Thoracic aorta (tissue), 2 donors: ENCODE measurements around the gene HDAC4. TPM values are rescaled to one million over a fixed set of nuclear protein-coding genes. Genes with fewer than 3 reads are reported as not detected.

Source experiments
- ATAC-seq: fragments of 150-250 bp; one replicate; pipeline ENCODE4 v1.8.0; 2017; ENCODE audit warnings: low read depth; ENCODE audit not compliant: insufficient number of reproducible peaks, low FRiP score
- DNase-seq: peaks from one replicate; pipeline ENCODE4 v3.0.0-alpha.2; 2020; ENCODE audit warnings: low spot score
- H3K27ac ChIP-seq, 2 donors: fragments of 200-600 bp; sonication (generic); 1 replicate in 1 of 2; 2 replicates in 1 of 2; pipeline ENCODE4 v1.5.1; 2016; ENCODE audit warnings: mild to moderate bottlenecking in 2 of 2, moderate library complexity in 2 of 2
- H3K27me3 ChIP-seq: fragments of 200-600 bp; sonication (generic); replicated peaks from 2 replicates; pipeline ENCODE4 v1.6.0; 2016; ENCODE audit warnings: mild to moderate bottlenecking; ENCODE audit not compliant: insufficient read depth
- H3K36me3 ChIP-seq: fragments of 200-600 bp; sonication (generic); one replicate; pipeline ENCODE4 v1.5.1; 2016
- H3K4me1 ChIP-seq, 2 donors: fragments of 200-600 bp; sonication (generic); 1 replicate in 1 of 2; 2 replicates in 1 of 2; pipeline versions ENCODE4 v1.5.1 to v1.6.0; 2016; ENCODE audit warnings: low read depth in 2 of 2, mild to moderate bottlenecking in 1 of 2; ENCODE audit not compliant: control insufficient read depth in 1 of 2
- H3K4me3 ChIP-seq: fragments of 200-600 bp; sonication (generic); 2 replicates; pipeline ENCODE4 v1.5.1; 2016; ENCODE audit warnings: mild to moderate bottlenecking
- H3K9me3 ChIP-seq: fragments of 200-600 bp; sonication (generic); 2 replicates; pipeline ENCODE4 v1.5.1; 2016
- CTCF ChIP-seq: fragments of 200-600 bp; sonication (generic); IDR thresholded peaks from one replicate; pipeline ENCODE4 v1.5.1; 2019; ENCODE audit warnings: antibody characterized with exemption
- total RNA-seq, 2 donors: library from RNA; depleted of rRNA; stranded (reverse); fragments of >200 nt; gene quantifications; one replicate each; pipeline versions ENCODE4 v1.1.0 to v1.2.3, GENCODE V29; 2016

Gene HDAC4
- total RNA-seq, 2 donors from 2014 or later, result 79.2 to 163 TPM

- H3K27ac ChIP-seq, result peak overlapping the region in 1 of 2 donors; percentile 45
- ATAC-seq (no peak), DNase-seq (no peak)
- no peaks in the 10 kb centered on the region for H3K27me3 ChIP-seq
- no peaks in the 10 kb centered on the region for H3K9me3 ChIP-seq
- H3K36me3 ChIP-seq, result no peaks in the 10 kb centered on the region
- H3K4me3 ChIP-seq, result no peak overlapping the region
- H3K4me1 ChIP-seq, result peaks cover 15 to 31% of the 10 kb centered on the region in 2 donors
- TF ChIP-seq CTCF, result no peak
Measured at GRCh38 chr2:239215988-239216613, 184.7 kb downstream of the HDAC4 start.

- DNase-seq (no peak), ATAC-seq (no peak)
- peaks cover 7 to 24% of the 10 kb centered on the region in 2 donors for H3K4me1 ChIP-seq
- no peaks in the 10 kb centered on the region for H3K36me3 ChIP-seq
- no peak overlapping the region for H3K4me3 ChIP-seq
- H3K27ac ChIP-seq, result no peak overlapping the region
- H3K27me3 ChIP-seq, result no peaks in the 10 kb centered on the region
- no peaks in the 10 kb centered on the region for H3K9me3 ChIP-seq
- TF ChIP-seq CTCF, result no peak
Measured at GRCh38 chr2:239215136-239215925, 185.5 kb downstream of the HDAC4 start.

GRCh38 chr2:239214725-239215124 lies 186.1 kb downstream of the HDAC4 start:
- Histone ChIP-seq H3K4me1 (peaks cover 3 to 18% of the 10 kb centered on the region in 2 donors), H3K4me3 (no peak overlapping the region), H3K27ac (no peak overlapping the region), H3K9me3 (no peaks in the 10 kb centered on the region), H3K36me3 (no peaks in the 10 kb centered on the region), H3K27me3 (no peaks in the 10 kb centered on the region)
- DNase-seq (no peak), ATAC-seq (no peak)
- no peak for TF ChIP-seq CTCF

- TF ChIP-seq CTCF, result no peak
- H3K4me3 ChIP-seq, result no peak overlapping the region
- H3K27me3 ChIP-seq, result no peaks in the 10 kb centered on the region
- no peaks in the 10 kb centered on the region for H3K9me3 ChIP-seq
- no peak for DNase-seq
- no peak overlapping the region for H3K27ac ChIP-seq
- ATAC-seq, result no peak
- H3K36me3 ChIP-seq, result no peaks in the 10 kb centered on the region
- H3K4me1 ChIP-seq, result peaks cover 3 to 16% of the 10 kb centered on the region in 2 donors
Measured at GRCh38 chr2:239213643-239214101, 187.1 kb downstream of the HDAC4 start.

- no peak for TF ChIP-seq CTCF
- Histone ChIP-seq H3K4me1 (peaks cover 3 to 16% of the 10 kb centered on the region in 2 donors), H3K27ac (no peak overlapping the region), H3K4me3 (no peak overlapping the region), H3K9me3 (no peaks in the 10 kb centered on the region), H3K27me3 (no peaks in the 10 kb centered on the region), H3K36me3 (no peaks in the 10 kb centered on the region)
- no peak for DNase-seq
- ATAC-seq, result no peak
Measured at GRCh38 chr2:239212929-239213642, 187.7 kb downstream of the HDAC4 start.
